HL-60 (cell line): ENCODE data around the gene TNFAIP1.

Experiments
- POLR2AphosphoS5 ChIP-seq: IDR thresholded peaks from 2 replicates; pipeline ENCODE4 v1.6.1; 2012; ENCODE audit warnings: low read depth
- TF ChIP-seq, protein P1 (sequence below): IDR thresholded peaks from one replicate; pipeline ENCODE4 v1.5.1; 2011; ENCODE audit warnings: low read length, control low read depth, inconsistent platforms; ENCODE audit not compliant: insufficient read depth

DNA sequence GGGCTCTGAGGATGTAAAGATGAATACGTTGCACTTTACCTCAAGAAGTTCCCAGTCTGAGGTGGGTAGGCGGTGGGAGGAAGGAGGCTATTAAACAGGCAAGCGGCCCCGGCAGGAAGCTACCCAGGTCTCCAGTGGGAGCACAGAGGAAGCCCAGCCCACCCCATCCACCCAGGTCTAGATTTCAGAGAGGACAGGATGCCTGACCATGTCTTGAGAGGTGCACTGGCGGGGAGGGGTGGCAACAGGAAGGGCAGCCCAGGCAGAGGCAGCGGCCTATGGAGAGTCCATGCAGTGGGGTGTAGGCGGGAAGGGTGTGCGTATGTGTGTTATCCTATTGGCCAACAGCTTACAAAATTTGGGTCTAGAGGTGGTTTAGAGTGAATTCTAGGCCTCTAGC is 49.8 kb downstream of the TNFAIP1 start:
- TF ChIP-seq POLR2AphosphoS5, result no peak
- TF ChIP-seq, protein P1, sequence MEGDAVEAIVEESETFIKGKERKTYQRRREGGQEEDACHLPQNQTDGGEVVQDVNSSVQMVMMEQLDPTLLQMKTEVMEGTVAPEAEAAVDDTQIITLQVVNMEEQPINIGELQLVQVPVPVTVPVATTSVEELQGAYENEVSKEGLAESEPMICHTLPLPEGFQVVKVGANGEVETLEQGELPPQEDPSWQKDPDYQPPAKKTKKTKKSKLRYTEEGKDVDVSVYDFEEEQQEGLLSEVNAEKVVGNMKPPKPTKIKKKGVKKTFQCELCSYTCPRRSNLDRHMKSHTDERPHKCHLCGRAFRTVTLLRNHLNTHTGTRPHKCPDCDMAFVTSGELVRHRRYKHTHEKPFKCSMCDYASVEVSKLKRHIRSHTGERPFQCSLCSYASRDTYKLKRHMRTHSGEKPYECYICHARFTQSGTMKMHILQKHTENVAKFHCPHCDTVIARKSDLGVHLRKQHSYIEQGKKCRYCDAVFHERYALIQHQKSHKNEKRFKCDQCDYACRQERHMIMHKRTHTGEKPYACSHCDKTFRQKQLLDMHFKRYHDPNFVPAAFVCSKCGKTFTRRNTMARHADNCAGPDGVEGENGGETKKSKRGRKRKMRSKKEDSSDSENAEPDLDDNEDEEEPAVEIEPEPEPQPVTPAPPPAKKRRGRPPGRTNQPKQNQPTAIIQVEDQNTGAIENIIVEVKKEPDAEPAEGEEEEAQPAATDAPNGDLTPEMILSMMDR, result no peak
